ENCODE results near the gene SLC35F3.

The SLC35F3 gene

DNA sequence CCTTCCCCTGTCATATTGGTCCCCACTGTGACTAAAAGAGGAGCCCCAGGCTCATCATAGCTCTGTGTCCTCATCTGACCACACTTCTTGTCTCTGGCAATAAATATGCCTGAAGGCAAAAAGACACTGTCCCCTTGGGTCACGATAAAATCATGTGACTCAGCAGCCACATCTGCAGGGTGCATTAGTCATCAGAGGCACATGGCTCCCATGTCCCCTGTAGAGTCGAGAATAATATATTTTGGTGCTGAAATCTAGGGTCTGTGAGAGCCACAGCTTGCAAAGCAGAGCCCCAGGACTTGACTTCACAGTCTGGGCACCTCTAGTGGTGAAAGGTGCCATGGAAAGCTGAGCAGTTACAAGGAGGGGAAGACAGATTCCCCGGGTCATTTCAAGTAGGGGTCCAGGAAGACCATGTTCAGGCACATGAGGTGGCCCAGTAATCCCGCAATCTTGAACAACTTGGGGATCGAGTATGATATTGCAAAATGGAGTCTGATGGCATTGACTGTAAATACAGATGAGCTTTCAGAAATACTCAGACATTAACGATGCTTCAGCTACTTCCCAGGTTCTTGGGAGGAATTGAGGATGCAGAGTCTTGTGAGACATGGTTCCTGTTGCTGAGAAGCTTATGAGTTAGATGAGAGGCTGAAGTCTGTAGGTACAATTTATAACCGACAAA, 68.6 kb downstream of the SLC35F3 start:
- no peak for DNase-seq (ENCODE audit: low read depth in 2 of 2)

GRCh38 chr1:233975486-233975885, 71.0 kb downstream of the SLC35F3 start:
- no peak for DNase-seq (ENCODE audit: low read depth in 2 of 2)

- DNase-seq (ENCODE audit: low read depth in 2 of 2) = no peak
Measured at GRCh38 chr1:233981042-233981675, 76.7 kb downstream of the SLC35F3 start.

DNA sequence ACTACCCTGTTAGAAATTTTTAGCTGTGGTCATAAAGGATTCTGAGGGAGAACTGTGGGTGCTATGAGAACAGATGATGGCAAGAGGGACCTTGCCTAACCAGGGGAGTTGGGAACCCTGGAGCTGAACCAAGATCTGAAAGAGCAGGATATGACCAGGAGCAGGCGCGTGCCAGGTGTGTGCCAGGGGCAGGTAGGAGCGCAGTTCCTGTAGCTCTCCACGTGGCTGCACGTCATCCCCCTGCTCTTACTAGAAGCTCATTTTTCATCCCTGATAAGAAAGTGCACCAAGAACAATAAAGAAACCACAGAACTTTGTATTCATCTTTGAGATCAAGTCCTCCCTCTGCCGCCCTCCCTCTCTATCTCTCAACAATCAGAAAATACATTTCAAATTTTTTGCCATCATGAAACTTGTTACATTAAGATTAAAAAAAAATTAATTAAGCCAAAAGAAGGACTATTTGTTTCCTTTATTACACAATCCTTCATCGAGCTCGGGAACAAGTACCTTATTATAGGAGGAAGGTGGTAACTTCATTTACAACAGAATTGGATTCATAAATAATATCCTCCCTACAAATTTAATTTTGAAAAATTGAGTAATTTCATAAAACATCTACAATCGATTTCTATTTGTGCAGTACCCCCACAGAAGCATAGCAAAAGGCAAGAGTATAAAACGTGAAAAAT, 78.5 kb downstream of the SLC35F3 start:
- DNase-seq (ENCODE audit: low read depth in 2 of 2) = no peak

DNA sequence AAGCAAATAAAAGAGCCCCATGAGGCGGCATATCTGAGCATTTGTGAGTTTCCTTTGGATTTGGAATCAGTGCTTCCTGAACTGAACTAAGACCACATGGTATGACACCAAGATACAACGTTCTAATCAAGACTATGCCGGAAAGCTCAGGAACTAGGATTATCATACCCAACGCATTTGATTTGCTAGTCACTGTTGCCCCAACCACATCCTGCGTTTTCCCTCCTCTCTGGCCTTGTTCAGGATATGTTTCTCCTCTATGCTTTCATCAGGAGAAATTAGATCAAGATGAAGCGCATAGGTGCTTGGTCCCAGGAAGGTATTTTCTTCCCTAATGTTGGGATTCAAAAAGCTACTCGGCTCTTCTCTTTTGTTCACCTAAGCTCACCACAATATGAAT, 79.3 kb downstream of the SLC35F3 start:
- DNase-seq (ENCODE audit: low read depth in 2 of 2) = no peak

GRCh38 chr1:233988963-233989696, 84.7 kb downstream of the SLC35F3 start:
- DNase-seq (ENCODE audit: low read depth in 2 of 2) = no peak

- DNase-seq (ENCODE audit: low read depth in 2 of 2) = no peak
Measured at GRCh38 chr1:233990486-233990885, 86.0 kb downstream of the SLC35F3 start.

GRCh38 chr1:233993651-233994050, 89.2 kb downstream of the SLC35F3 start:
- DNase-seq (ENCODE audit: low read depth in 2 of 2) = no peak

DNA sequence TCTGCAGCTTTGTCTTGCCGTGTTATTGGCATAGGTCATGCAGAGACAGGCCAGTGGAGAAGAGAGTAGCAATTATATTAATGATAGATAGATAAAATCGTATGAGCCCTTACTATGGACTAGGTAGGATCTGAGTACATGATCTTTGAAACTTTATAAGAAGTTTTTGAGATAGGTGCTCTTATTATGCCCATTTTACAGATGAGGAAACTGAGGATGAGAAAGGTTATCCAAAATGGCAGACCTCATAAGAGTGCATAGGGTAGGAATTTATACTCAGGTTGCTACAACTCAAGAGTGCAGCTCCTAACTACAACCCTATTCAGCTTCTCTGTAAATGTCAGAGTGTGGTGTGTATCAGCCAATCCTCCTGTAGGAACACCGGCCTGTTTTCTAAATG, 89.6 kb downstream of the SLC35F3 start:
- DNase-seq (ENCODE audit: low read depth in 2 of 2) = no peak

GRCh38 chr1:233998456-233998855, 94.0 kb downstream of the SLC35F3 start:
- DNase-seq (ENCODE audit: low read depth in 2 of 2) = no peak

- no peak for DNase-seq (ENCODE audit: low read depth in 2 of 2)
Measured at GRCh38 chr1:233998891-233999290, 94.4 kb downstream of the SLC35F3 start.

DNA sequence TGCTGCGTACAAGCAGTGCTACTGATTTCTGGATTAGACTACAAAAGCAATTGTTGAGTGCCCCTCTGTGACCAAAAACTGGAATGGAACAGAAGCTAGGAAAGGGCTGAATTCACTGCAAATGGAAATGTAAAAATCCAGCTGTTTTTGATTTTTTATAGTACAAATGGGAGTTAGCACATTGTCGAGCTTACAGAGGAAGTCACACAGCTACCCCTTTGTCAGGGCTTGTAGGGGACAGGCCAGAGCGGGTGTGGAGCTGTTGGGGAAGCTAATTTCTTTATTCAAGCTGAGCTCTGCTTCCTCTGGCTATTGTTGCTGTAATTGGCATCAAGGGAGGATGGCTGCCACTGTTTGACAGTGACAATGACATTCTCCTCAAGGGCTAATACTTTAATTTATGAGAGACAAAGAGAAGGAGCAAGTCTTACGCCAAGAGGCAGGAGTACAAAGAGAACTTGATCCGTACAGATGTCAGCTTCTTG, 96.1 kb downstream of the SLC35F3 start:
- no peak for DNase-seq (ENCODE audit: low read depth in 2 of 2)

GRCh38 chr1:234001817-234002216, 97.3 kb downstream of the SLC35F3 start:
- no peak for DNase-seq (ENCODE audit: low read depth in 2 of 2)

DNA sequence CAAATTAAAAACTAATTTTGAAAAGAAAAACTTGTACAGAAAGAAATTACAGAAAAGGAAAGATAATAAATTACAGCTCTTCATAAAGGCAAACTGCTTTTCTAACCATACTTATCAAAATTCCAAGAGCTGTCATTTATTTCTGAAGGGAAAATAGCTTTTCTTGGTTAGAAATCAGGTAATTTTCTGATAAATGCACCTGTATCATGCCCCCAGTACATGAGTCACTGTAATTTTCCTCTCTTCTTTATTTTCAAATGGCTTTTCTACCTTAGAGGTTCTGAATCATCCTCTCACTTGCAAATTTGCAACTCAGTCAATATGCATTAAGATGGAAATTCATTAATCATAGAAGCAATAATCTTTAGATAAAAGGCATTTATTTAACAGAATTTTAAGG, 100.1 kb downstream of the SLC35F3 start:
- DNase-seq (ENCODE audit: low read depth in 2 of 2) = no peak

- no peak for DNase-seq (ENCODE audit: low read depth in 2 of 2)
Measured at GRCh38 chr1:234007684-234008083, 103.2 kb downstream of the SLC35F3 start.

DNA sequence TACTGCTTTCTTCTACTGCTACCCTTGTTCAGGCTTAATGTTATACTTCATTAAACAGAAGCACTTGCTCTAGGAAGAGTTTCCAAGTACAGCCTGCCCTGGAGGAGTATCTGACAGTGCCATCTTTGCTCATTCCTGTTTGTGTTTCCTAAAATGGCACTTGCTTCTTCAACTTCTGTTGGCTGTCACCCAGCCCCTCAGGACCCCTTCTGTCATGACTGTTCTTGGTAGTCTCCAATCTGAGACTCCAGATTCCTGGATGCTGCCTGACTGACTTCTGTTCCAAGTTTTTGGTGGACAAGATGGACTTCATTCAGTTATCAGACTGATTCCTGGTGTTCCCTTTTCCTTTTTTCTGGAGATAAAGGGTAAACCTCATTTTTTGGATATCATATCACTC, 104.1 kb downstream of the SLC35F3 start:
- DNase-seq (ENCODE audit: low read depth in 2 of 2) = no peak

DNA sequence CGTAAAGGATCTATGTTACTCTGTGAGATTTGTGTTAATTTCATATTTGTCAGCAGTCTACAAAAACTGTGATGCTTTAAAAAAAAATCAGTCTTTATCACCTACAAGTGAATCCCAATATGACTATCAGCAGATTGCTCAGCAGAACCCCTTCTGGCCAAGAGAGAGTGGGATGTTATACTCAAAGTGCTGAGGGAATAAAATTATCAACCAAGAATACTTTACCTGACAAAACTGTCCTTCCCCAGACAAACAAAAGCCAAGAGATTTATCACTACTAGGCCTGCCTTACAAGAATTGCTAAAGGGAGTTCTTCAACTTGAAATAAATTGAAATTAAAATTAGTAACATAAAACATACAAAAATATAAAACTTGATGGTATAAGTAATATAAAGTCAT, 105.2 kb downstream of the SLC35F3 start:
- no peak for DNase-seq (ENCODE audit: low read depth in 2 of 2)

DNA sequence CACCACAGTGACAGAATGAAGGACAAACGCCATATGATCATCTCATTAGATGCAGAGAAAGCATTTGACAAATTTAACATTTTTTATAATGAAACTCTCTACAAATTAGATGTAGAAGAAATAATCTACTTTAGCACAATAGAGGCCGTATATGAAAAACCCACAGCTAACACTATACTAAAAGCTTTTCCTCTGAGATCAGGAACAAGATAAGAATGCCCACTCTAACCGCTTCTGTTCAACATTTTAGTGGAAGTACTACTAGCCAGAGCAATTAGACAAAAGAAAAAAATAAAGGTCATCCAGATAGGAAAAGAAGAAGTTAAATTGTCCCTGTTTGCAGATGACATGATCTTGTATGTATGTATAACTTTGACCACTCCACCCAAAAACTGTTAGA, 109.7 kb downstream of the SLC35F3 start:
- no peak for DNase-seq (ENCODE audit: low read depth in 2 of 2)

DNA sequence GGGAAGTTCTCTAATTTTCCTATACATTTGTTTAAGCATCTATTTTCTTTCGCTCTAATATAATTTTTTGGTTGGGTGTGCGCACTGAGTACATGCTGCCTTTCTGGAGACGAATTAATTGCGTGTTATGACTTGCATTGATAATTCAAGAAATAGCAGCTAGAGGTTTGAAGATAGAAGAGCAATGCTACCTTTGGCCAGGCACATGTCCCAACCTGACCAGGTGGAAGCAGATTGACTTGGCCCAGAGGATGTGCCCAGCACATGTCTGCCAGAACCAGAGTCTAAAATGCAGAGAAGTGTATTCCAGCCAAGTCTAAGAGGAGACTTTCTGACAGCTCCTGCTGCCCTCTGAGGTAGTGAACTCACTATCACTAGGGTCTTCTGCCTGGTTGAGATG, 114.3 kb downstream of the SLC35F3 start:
- no peak for DNase-seq (ENCODE audit: low read depth in 2 of 2)

GRCh38 chr1:234019387-234019786, 114.9 kb downstream of the SLC35F3 start:
- no peak for DNase-seq (ENCODE audit: low read depth in 2 of 2)

DNA sequence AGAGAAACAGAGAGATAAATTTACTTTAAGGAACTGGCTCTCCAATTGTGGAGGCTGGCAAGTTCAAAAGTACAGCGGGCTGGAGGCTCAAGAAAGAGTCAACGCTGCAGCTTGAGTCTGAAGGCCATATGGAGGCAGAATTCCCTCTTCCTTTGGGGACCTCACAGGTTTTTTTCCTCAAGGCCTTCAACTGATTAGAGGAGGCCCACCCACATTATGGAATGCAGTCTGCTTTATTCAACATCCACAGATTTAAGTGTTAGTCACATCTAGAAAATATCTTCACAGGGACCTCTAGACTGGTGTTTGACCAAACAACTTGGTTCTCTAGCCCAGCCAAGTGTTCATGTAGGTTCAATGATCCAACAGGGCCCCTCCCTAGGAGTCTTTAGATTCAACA, 117.8 kb downstream of the SLC35F3 start:
- no peak for DNase-seq (ENCODE audit: low read depth in 2 of 2)

DNA sequence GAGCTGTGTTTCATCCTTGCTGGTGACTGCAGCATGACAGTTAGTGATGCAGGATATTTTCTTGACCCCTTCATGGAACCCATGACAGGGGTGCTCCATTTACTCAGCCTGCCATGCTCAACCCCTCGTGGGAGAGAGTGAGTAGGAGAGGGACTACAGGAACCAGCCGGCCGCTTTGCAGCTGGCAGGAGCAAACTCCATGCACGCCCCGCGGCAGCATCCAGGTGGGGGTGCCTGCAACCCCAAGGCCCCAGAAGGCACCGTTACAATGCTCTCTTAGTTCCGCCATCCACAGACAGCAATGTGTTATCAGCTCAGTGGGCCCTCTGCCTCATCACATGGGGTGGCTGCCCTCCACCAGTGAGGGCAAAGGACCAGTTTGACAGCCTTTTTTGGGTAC, 135.1 kb downstream of the SLC35F3 start:
- DNase-seq (ENCODE audit: low read depth in 2 of 2) = no peak
